Colon (tissue), 2 donors: ENCODE measurements around the gene ANKRD62.

Experiments
- FAIRE-seq: peaks from 2 replicates; lab custom pipeline; 2012; peaks lifted over from hg19 to GRCh38; lab: Jason Lieb, UNC
- donor health status: control.
- donor health status: control.

The ANKRD62 gene

GRCh38 chr18:12093520-12094257, at the start of gene ANKRD62:
Gene ANKRD62 (plus strand): TSS chr18:12093843. CDS start chr18:12094018, 175 bp downstream.
- no peak for FAIRE-seq

- no peak for FAIRE-seq
Observed at GRCh38 chr18:12044591-12044990, 49.1 kb upstream of the ANKRD62 start.

- FAIRE-seq, result no peak
Observed at GRCh38 chr18:12046046-12046750, 47.4 kb upstream of the ANKRD62 start.

GRCh38 chr18:12046751-12047335, 46.8 kb upstream of the ANKRD62 start:
- no peak for FAIRE-seq

GRCh38 chr18:12048010-12048826, 45.4 kb upstream of the ANKRD62 start:
- FAIRE-seq, result no peak

GRCh38 chr18:12048827-12049175, 44.8 kb upstream of the ANKRD62 start:
- no peak for FAIRE-seq

GRCh38 chr18:12049978-12050811, 43.4 kb upstream of the ANKRD62 start:
- no peak for FAIRE-seq

GRCh38 chr18:12052866-12053265, 40.8 kb upstream of the ANKRD62 start:
- FAIRE-seq, result no peak

- FAIRE-seq, result no peak
Observed at GRCh38 chr18:12053289-12053688, 40.4 kb upstream of the ANKRD62 start.

GRCh38 chr18:12056034-12056883, 37.4 kb upstream of the ANKRD62 start:
- no peak for FAIRE-seq

- FAIRE-seq, result no peak
Observed at GRCh38 chr18:12056884-12057402, 36.7 kb upstream of the ANKRD62 start.

- no peak for FAIRE-seq
Observed at GRCh38 chr18:12057419-12058039, 36.1 kb upstream of the ANKRD62 start.

GRCh38 chr18:12059334-12060181, 34.1 kb upstream of the ANKRD62 start:
- no peak for FAIRE-seq

GRCh38 chr18:12060182-12060870, 33.3 kb upstream of the ANKRD62 start:
- no peak for FAIRE-seq

GRCh38 chr18:12061685-12062084, 32.0 kb upstream of the ANKRD62 start:
- no peak for FAIRE-seq

GRCh38 chr18:12062974-12063373, 30.7 kb upstream of the ANKRD62 start:
- no peak for FAIRE-seq

- no peak for FAIRE-seq
Observed at GRCh38 chr18:12064086-12064763, 29.4 kb upstream of the ANKRD62 start.

- FAIRE-seq, result no peak
Observed at GRCh38 chr18:12065397-12065796, 28.2 kb upstream of the ANKRD62 start.
